Endothelial cell of umbilical vein (primary cell): ENCODE results near the gene MRM2. TPM values are rescaled to one million over a fixed set of nuclear protein-coding genes. Genes with fewer than 3 reads are reported as not detected.

Source experiments
- BruUV-seq: library from RNA; stranded (reverse); fragments of 400-500 nt; replicated peaks from 2 replicates; lab custom pipeline; 2021; lab: Mats Ljungman, UMichigan
- CTCF ChIA-PET: fragments of 300-600, 350-600 bp; sonication (Branson Sonifier 250); formaldehyde crosslinking; loops from one replicate; lab custom pipeline; 2021; ENCODE audit warnings: antibody characterized with exemption, inconsistent platforms; lab: Charles Lee
- POLR2A ChIA-PET: fragments of 300-600, 350-600 bp; sonication (Branson Sonifier 250); formaldehyde crosslinking; loops from one replicate; lab custom pipeline; 2021; ENCODE audit warnings: antibody characterized with exemption, inconsistent platforms; lab: Charles Lee
- DNase-seq: peaks from one replicate; pipeline ENCODE4 v3.0.0-alpha.2; 2011; ENCODE audit warnings: low read depth, low spot score
- FAIRE-seq: peaks from 2 replicates; lab custom pipeline; 2011; peaks lifted over from hg19 to GRCh38; lab: Jason Lieb, UNC
- H2AFZ ChIP-seq: 2 replicates; pipeline ENCODE4 v1.6.0; 2012; ENCODE audit warnings: low read depth, low read length, control low read depth, inconsistent platforms
- H3K27ac ChIP-seq: 2 replicates; pipeline ENCODE4 v1.5.1; 2011; ENCODE audit warnings: low read depth, mild to moderate bottlenecking, control low read depth, low read length, moderate library complexity; ENCODE audit not compliant: insufficient read depth
- H3K27me3 ChIP-seq, 2 experiments: 2 replicates each; pipeline versions ENCODE4 v1.6.0 to v1.6.1; 2011; ENCODE audit warnings: low read length in 2 of 2, mixed read lengths in 1 of 2; ENCODE audit not compliant: control insufficient read depth in 2 of 2, insufficient read depth in 2 of 2
- H3K36me3 ChIP-seq, 2 experiments: 2 replicates in 1 of 2; 3 replicates in 1 of 2; pipeline ENCODE4 v1.5.1; 2011; ENCODE audit warnings: low read length in 2 of 2, mild to moderate bottlenecking in 1 of 2, moderate library complexity in 1 of 2; ENCODE audit not compliant: control insufficient read depth in 2 of 2, insufficient read depth in 2 of 2; ENCODE audit errors: extremely low read depth in 1 of 2
- H3K4me1 ChIP-seq: 3 replicates; pipeline ENCODE4 v1.5.1; 2011; ENCODE audit warnings: mild to moderate bottlenecking, low read length; ENCODE audit not compliant: control insufficient read depth, insufficient read depth; ENCODE audit errors: extremely low read depth
- H3K4me2 ChIP-seq: 2 replicates; pipeline ENCODE4 v1.6.1; 2011; ENCODE audit warnings: low read length, control low read depth, mixed read lengths; ENCODE audit not compliant: insufficient read depth
- H3K4me3 ChIP-seq, 3 experiments: fragments of 200-600 bp in 1 of 3; sonication (generic), shearing (Covaris generic) in 1 of 3; replicated peaks in 1 of 3; 2 replicates each; pipeline ENCODE4 v1.5.1; 2011 to 2016; ENCODE audit warnings: control low read depth in 3 of 3, low read length in 3 of 3, mild to moderate bottlenecking in 2 of 3, inconsistent platforms in 1 of 3, low read depth in 1 of 3, moderate library complexity in 1 of 3; ENCODE audit not compliant: insufficient read depth in 1 of 3
- H3K79me2 ChIP-seq: 2 replicates; pipeline ENCODE4 v1.6.0; 2012; ENCODE audit warnings: low read length, inconsistent platforms; ENCODE audit not compliant: control insufficient read depth, insufficient read depth
- H3K9ac ChIP-seq: replicated peaks from 2 replicates; pipeline ENCODE3; 2011; ENCODE audit warnings: low read length, control low read depth; ENCODE audit not compliant: insufficient read depth; ENCODE audit errors: extremely low read depth
- H3K9me1 ChIP-seq: replicated peaks from 3 replicates; pipeline ENCODE4 v1.6.0; 2011; ENCODE audit warnings: mild to moderate bottlenecking, low read length; ENCODE audit not compliant: control insufficient read depth, insufficient read depth; ENCODE audit errors: extremely low read depth
- H3K9me3 ChIP-seq: replicated peaks from 2 replicates; pipeline ENCODE4 v1.5.1; 2012; ENCODE audit warnings: low read length, inconsistent platforms; ENCODE audit not compliant: control insufficient read depth, insufficient read depth
- H4K20me1 ChIP-seq: replicated peaks from 2 replicates; pipeline ENCODE3; 2011; ENCODE audit warnings: mild to moderate bottlenecking, low read length; ENCODE audit not compliant: control insufficient read depth, insufficient read depth; ENCODE audit errors: extremely low read depth
- CTCF ChIP-seq, 2 donors: IDR thresholded peaks; 1 replicate in 1 of 2; 2 replicates in 1 of 2; pipeline ENCODE4 v1.5.1; 2011; ENCODE audit warnings: low read length in 2 of 2, mild to moderate bottlenecking in 2 of 2, moderate library complexity in 2 of 2, control low read depth in 1 of 2, inconsistent platforms in 1 of 2, low read depth in 1 of 2; ENCODE audit not compliant: insufficient read depth in 1 of 2; ENCODE audit errors: extremely low read depth in 1 of 2
- EZH2 ChIP-seq: IDR thresholded peaks from 2 replicates; pipeline ENCODE4 v1.6.1; 2012; ENCODE audit warnings: borderline replicate concordance, low read depth, mild to moderate bottlenecking, moderate library complexity, low read length, inconsistent platforms; ENCODE audit not compliant: severe bottlenecking
- FOS ChIP-seq: IDR thresholded peaks from 2 replicates; pipeline ENCODE4 v1.6.1; 2011; ENCODE audit warnings: mild to moderate bottlenecking, low read length, moderate library complexity, borderline replicate concordance; ENCODE audit not compliant: insufficient read depth
- GATA2 ChIP-seq: IDR thresholded peaks from 2 replicates; pipeline ENCODE4 v1.7.0; 2011; ENCODE audit warnings: low read depth, mild to moderate bottlenecking, moderate library complexity, mixed read lengths, low read length; ENCODE audit not compliant: insufficient read length, insufficient read depth
- JUN ChIP-seq: IDR thresholded peaks from 2 replicates; pipeline ENCODE4 v1.6.1; 2011; ENCODE audit warnings: borderline replicate concordance, low read depth; ENCODE audit not compliant: insufficient read length, insufficient read depth
- MAX ChIP-seq: IDR thresholded peaks from 2 replicates; pipeline ENCODE4 v1.6.1; 2011; ENCODE audit not compliant: insufficient read depth, insufficient read length
- MYC ChIP-seq: IDR thresholded peaks from one replicate; pipeline ENCODE4 v1.6.1; 2011; ENCODE audit warnings: mild to moderate bottlenecking, low read depth, low read length
- POLR2A ChIP-seq: IDR thresholded peaks from 2 replicates; pipeline ENCODE4 v1.6.1; 2012; ENCODE audit warnings: low read depth, mild to moderate bottlenecking, control low read depth, low read length
- POLR2AphosphoS5 ChIP-seq: IDR thresholded peaks from 2 replicates; pipeline ENCODE4 v1.6.1; 2012; ENCODE audit warnings: low read depth, mild to moderate bottlenecking, control low read depth, low read length, moderate library complexity; ENCODE audit not compliant: insufficient read depth
- dilution Hi-C: fragments of 300-500 bp; cut with MboI; formaldehyde crosslinking; loops from one replicate; pipeline ENCODE4 v1.15.0; 2019; ENCODE audit warnings: low sequenced_read_pairs; ENCODE audit not compliant: extremely low pct_ligation_motif_present
- intact Hi-C: fragments of 100-400 bp; cut with micrococcal nuclease; formaldehyde crosslinking; loops from one replicate; pipeline ENCODE4 v1.10.0; 2022
- polyA plus RNA-seq, 4 experiments: library from polyadenylated mRNA; depleted of rRNA in 3 of 4; stranded (reverse) in 3 of 4; unstranded in 1 of 4; fragments of >200 nt; gene quantifications; 2 replicates each; pipeline versions ENCODE4 v1.2.1 to v1.2.3, GENCODE V29; 2011 to 2012; ENCODE audit warnings: missing spikeins in 1 of 4
- total RNA-seq: library from RNA; stranded (reverse); gene quantifications from 2 replicates; pipeline ENCODE4 v1.2.3, GENCODE V29; 2021

The MRM2 gene
- total and polyA plus RNA-seq, 2 donors (not counting 3 experiments of a cell fraction or from before 2014, with no cell fraction given), result 10.6 to 20.8 TPM

- no peak for FAIRE-seq
- no peaks in the 10 kb centered on the region for H3K9me1 ChIP-seq
- no peak overlapping the region for H3K27ac ChIP-seq
- H3K9ac ChIP-seq, result no peak overlapping the region
- no peaks in the 10 kb centered on the region for H3K9me3 ChIP-seq
- no peak overlapping the region for H3K4me2 ChIP-seq
- no peak for TF ChIP-seq POLR2AphosphoS5
- TF ChIP-seq MAX, result no peak
- TF ChIP-seq MYC, result no peak
- TF ChIP-seq POLR2A, result no peak
- no peak for TF ChIP-seq FOS
- TF ChIP-seq GATA2, result no peak
- no peak for TF ChIP-seq EZH2
- TF ChIP-seq JUN, result no peak
- TF ChIP-seq CTCF (IDR thresholded peaks at IDR 0.05; ENCODE audit: extremely low read depth in 1 of 2, insufficient read depth in 1 of 2, low read depth in 1 of 2, low read length in 2 of 2), result no peak
- no peak overlapping the region for H3K4me3 ChIP-seq
- H3K79me2 ChIP-seq, result no peaks in the 10 kb centered on the region
- ChIA-PET CTCF (no interaction called here), POLR2A (no interaction called here)
- dilution Hi-C loops, result no loop called here
- peaks cover 0 to 6% of the 10 kb centered on the region in 2 experiments for H3K36me3 ChIP-seq
- intact Hi-C loops, result no loop called here
- H3K27me3 ChIP-seq, result no peaks in the 10 kb centered on the region
- no peak overlapping the region for H2AFZ ChIP-seq
- BruUV-seq, result no TSS peak
- no peak for DNase-seq
- H4K20me1 ChIP-seq, result no peaks in the 10 kb centered on the region
- peaks cover 3% of the 10 kb centered on the region for H3K4me1 ChIP-seq
Measured at GRCh38 chr7:2272031-2272430, 30.0 kb upstream of the MRM2 start.
